Lower leg skin (tissue), 4 donors: ENCODE results near the gene WNT1. TPM values are rescaled to one million over a fixed set of nuclear protein-coding genes. Genes with fewer than 3 reads are reported as not detected.

ENCODE experiments used
- DNase-seq, 2 donors: peaks; one replicate each; pipeline ENCODE4 v3.0.0-alpha.2; 2019; ENCODE audit warnings: low spot score in 2 of 2
- H3K4me3 ChIP-seq: fragments of 200-600 bp; sonication (generic); 2 replicates; pipeline ENCODE4 v1.5.1; 2017; ENCODE audit warnings: mild to moderate bottlenecking, low read depth; ENCODE audit not compliant: poor library complexity, severe bottlenecking
- POLR2A ChIP-seq, 2 donors: fragments of 450-650 bp; IDR thresholded peaks; one replicate each; pipeline ENCODE4 v1.6.1; 2016 to 2017; ENCODE audit warnings: antibody characterized with exemption in 2 of 2, mild to moderate bottlenecking in 1 of 2, moderate library complexity in 1 of 2
- WGBS, 2 donors: methylation state at CpG; one replicate each; pipeline ENCODE4 v1.1.5; 2018; 5-methylcytosine and 5-hydroxymethylcytosine counted together
- intact Hi-C: fragments of 100-400 bp; cut with DNase I; formaldehyde crosslinking; loops from one replicate; pipeline ENCODE4 v1.15.0; 2023; ENCODE audit warnings: low total_unique reads
- total RNA-seq, 4 donors: library from RNA; depleted of rRNA; stranded (reverse); fragments of >200 nt; gene quantifications; one replicate each; pipeline ENCODE4 v1.1.0, GENCODE V29; 2016
- TF ChIP-seq, protein P1 (sequence below), 3 donors: fragments of 450-650 bp; IDR thresholded peaks; one replicate each; pipeline ENCODE4 v1.5.1; 2016; ENCODE audit warnings: antibody characterized with exemption in 3 of 3, mild to moderate bottlenecking in 3 of 3, moderate library complexity in 2 of 3

The WNT1 gene
- total RNA-seq, 4 donors from 2014 or later, result not detected

DNA sequence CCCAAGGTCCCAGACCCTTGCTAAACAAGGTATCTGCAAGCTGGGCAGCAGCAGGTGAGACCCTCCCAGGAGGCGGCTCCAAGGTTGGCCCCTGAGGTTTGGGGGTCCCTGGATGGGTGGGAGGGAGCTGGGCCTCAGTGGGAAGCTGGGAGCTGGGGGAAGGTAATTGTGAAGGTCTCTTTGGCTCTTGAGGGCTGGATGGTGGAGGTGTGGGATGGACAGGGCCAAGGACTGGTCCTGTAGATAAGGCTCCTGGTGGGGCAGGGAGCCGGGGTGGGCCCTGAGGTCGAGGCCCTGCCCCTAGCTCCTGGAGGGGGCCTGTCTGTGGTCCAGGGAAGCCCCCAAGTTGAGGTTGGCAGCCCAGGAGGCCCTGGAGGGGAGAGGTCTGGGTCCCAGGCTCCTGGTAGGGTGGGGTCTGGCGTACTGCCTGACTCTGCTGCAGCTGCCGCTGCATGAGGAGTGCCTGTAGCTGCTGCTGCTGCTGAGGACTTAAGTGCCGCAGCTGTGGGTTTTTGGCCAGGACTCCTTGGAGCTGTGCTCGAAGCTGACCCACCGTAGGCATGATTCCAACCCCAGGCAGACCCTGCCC is 53.5 kb downstream of the WNT1 start:
- TF ChIP-seq, protein P1, sequence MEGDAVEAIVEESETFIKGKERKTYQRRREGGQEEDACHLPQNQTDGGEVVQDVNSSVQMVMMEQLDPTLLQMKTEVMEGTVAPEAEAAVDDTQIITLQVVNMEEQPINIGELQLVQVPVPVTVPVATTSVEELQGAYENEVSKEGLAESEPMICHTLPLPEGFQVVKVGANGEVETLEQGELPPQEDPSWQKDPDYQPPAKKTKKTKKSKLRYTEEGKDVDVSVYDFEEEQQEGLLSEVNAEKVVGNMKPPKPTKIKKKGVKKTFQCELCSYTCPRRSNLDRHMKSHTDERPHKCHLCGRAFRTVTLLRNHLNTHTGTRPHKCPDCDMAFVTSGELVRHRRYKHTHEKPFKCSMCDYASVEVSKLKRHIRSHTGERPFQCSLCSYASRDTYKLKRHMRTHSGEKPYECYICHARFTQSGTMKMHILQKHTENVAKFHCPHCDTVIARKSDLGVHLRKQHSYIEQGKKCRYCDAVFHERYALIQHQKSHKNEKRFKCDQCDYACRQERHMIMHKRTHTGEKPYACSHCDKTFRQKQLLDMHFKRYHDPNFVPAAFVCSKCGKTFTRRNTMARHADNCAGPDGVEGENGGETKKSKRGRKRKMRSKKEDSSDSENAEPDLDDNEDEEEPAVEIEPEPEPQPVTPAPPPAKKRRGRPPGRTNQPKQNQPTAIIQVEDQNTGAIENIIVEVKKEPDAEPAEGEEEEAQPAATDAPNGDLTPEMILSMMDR (IDR thresholded peaks at IDR 0.05), result no peak
- TF ChIP-seq POLR2A (IDR thresholded peaks at IDR 0.05), result no peak
- DNase-seq, result no peak
- H3K4me3 ChIP-seq, result no peak overlapping the region
- intact Hi-C loops, result no loop called here
- 86 to 88% methylated on average over 8 of the region's 8 CpGs for WGBS, 2 donors

Other genes starting within 250 kb of the WNT1 start
- 10 to 100 TPM; 17.2 to 22.8 (median 20.2) TPM for gene ADCY6, start 189.2 kb upstream of the WNT1 start, total RNA-seq
- 10 to 100 TPM in 1 of 4 donors, 1 to 10 TPM in 3; 8.4 to 15.3 (median 9.5) TPM for gene CACNB3, start 159.8 kb upstream of the WNT1 start, total RNA-seq
- gene DDX23, start 126.2 kb upstream of the WNT1 start, total RNA-seq, result 10 to 100 TPM; 56.5 to 74.3 (median 66.9) TPM
- 1 to 10 TPM in 1 of 4 donors, under 1 TPM in 1, not detected in 2; 0.49 to 1.2 TPM for gene RND1, start 112.5 kb upstream of the WNT1 start, total RNA-seq
- gene FKBP11, start 52.8 kb upstream of the WNT1 start, total RNA-seq, result 1 to 10 TPM; 4.3 to 8.7 (median 7.9) TPM
- 10 to 100 TPM; 65.1 to 89.3 (median 80.1) TPM for gene ARF3, start 20.8 kb upstream of the WNT1 start, total RNA-seq
- 1 to 10 TPM in 3 of 4 donors, under 1 TPM in 1; 0.30 to 7.2 (median 2.0) TPM for gene WNT10B, start 6.6 kb upstream of the WNT1 start, total RNA-seq
- gene DDN, start 21.1 kb downstream of the WNT1 start, total RNA-seq, result under 1 TPM in 3 of 4 donors, not detected in 1; 0.05 to 0.29 (median 0.13) TPM
- 10 to 100 TPM; 30.3 to 57.8 (median 49.2) TPM for gene PRKAG1, start 40.5 kb downstream of the WNT1 start, total RNA-seq
- 100 to 1,000 TPM in 1 of 4 donors, 10 to 100 TPM in 3; 43.2 to 169 (median 79.6) TPM for gene KMT2D, start 82.5 kb downstream of the WNT1 start, total RNA-seq
- gene RHEBL1, start 91.7 kb downstream of the WNT1 start, total RNA-seq, result 1 to 10 TPM; 1.4 to 2.1 (median 1.9) TPM
- gene DHH, start 116.5 kb downstream of the WNT1 start, total RNA-seq, result under 1 TPM in 3 of 4 donors, not detected in 1; 0.23 to 0.45 (median 0.29) TPM
- gene LMBR1L, start 132.5 kb downstream of the WNT1 start, total RNA-seq, result 100 to 1,000 TPM in 1 of 4 donors, 10 to 100 TPM in 3; 39.7 to 129 (median 49.4) TPM
- 100 to 1,000 TPM; 199 to 347 (median 240) TPM for gene TUBA1B, start 153.1 kb downstream of the WNT1 start, total RNA-seq
- gene TUBA1A, start 210.8 kb downstream of the WNT1 start, total RNA-seq, result 100 to 1,000 TPM in 2 of 4 donors, 10 to 100 TPM in 2; 68.0 to 137 (median 108) TPM